C4-2B (cell line): ENCODE measurements around the gene TENM4.

Experiments used
- CTCF ChIP-seq: fragments of 450-650 bp; conservative IDR thresholded peaks from 2 replicates; pipeline ENCODE4 v1.5.1; 2017; ENCODE audit warnings: mild to moderate bottlenecking
- ZFX ChIP-seq: fragments of 450-650 bp; IDR thresholded peaks from 2 replicates; pipeline ENCODE4 v1.6.1; 2017

GRCh38 chr11:78732246-78732645, 708.6 kb downstream of the TENM4 start:
- no peak for TF ChIP-seq CTCF
- no peak for TF ChIP-seq ZFX
